ENCODE data around the gene NWD2. TPM values are rescaled to one million over a fixed set of nuclear protein-coding genes. Genes with fewer than 3 reads are reported as not detected.
"Not testable (repeated sequence)": the region's sequence is repeated elsewhere in the genome, so short reads cannot be mapped to it uniquely, and the experiment has no call there.

Gene NWD2
- total and polyA plus RNA-seq, 9 of the 15 experiments (the other 6 are each of a cell fraction or from before 2014, with no cell fraction given), result not detected

DNA sequence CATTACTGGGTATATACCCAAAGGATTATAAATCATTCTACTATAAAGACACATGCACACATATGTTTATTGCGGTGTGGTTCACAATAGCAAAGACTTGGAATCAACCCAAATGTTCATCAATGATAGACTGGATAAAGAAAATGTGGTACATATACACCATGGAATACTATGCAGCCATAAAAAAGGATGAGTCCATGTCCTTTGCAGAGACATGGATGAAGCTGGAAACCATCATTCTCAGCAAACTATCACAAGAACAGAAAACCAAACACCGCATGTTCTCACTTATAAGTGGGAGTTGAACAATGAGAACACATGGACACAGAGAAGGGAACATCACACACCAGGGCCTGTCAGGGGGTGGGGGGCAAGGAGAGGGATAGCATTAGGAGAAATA, 169.1 kb downstream of the NWD2 start:
- FAIRE-seq; H3K4me3 ChIP-seq; H3K36me3 ChIP-seq (ENCODE audit: control insufficient read depth, insufficient read depth, low read length); H3K27me3 ChIP-seq (ENCODE audit: control insufficient read depth in 2 of 2, insufficient read depth in 2 of 2, low read length in 2 of 2); DNase-seq (ENCODE audit: extremely low read depth in 1 of 4, low spot score in 3 of 4); H3K27ac ChIP-seq (ENCODE audit: extremely low read depth, low read depth, low read length); H2AFZ ChIP-seq (ENCODE audit: low read depth, low read length); H3K4me2 ChIP-seq (ENCODE audit: insufficient read depth, low read length); BruUV-seq (replicated peaks); in situ Hi-C loops (cut with MboI); intact Hi-C loops (cut with micrococcal nuclease); H3K9ac ChIP-seq (ENCODE audit: insufficient read depth in 1 of 2, low read depth in 2 of 2, low read length in 2 of 2); H3K9me3 ChIP-seq (replicated peaks; ENCODE audit: control insufficient read depth, insufficient read depth, low read depth, low read length); H4K20me1 ChIP-seq (replicated peaks; ENCODE audit: control insufficient read depth, insufficient read depth, low read length); H3K79me2 ChIP-seq (ENCODE audit: control insufficient read depth, insufficient read depth, low read length); H3K9me1 ChIP-seq (ENCODE audit: control insufficient read depth, insufficient read depth, low read length); CTCF ChIA-PET (ENCODE audit: low intra/inter-chr PET ratio); ATAC-seq; H3K4me1 ChIP-seq (replicated peaks in 1 of 2; ENCODE audit: control insufficient read depth in 2 of 2, insufficient read depth in 2 of 2, low read length in 2 of 2): not testable (repeated sequence)
- POLR2A ChIA-PET, result interaction anchor here (0.6 kb wide), 1 partner anchor 759 kb away, joined by 3 read pairs; no protein-coding TSS in a partner anchor
- TF ChIP-seq ZNF146 (CRISPR knock-in tag; IDR thresholded peaks at IDR 0.05; ENCODE audit: unreplicated experiment), result peak; percentile 51
- WGBS (ENCODE audit: insufficient coverage, low coverage, missing lambda C conversion rate), result 0% methylated on average over 2 of the region's 2 CpGs

- no peak overlapping the region for H2AFZ ChIP-seq (ENCODE audit: low read depth, low read length)
- intact Hi-C loops (cut with micrococcal nuclease) (no loop called here), in situ Hi-C loops (cut with MboI) (no loop called here)
- H3K36me3 ChIP-seq (ENCODE audit: control insufficient read depth, insufficient read depth, low read length), result no peaks in the 10 kb centered on the region
- no peak overlapping the region for H3K4me2 ChIP-seq (ENCODE audit: insufficient read depth, low read length)
- DNase-seq (ENCODE audit: extremely low read depth in 1 of 4, low spot score in 3 of 4) (no peak), ATAC-seq (no peak), FAIRE-seq (no peak)
- no peak overlapping the region for H3K27ac ChIP-seq (ENCODE audit: extremely low read depth, low read depth, low read length)
- H3K4me3 ChIP-seq, result no peak overlapping the region
- no peaks in the 10 kb centered on the region for H3K79me2 ChIP-seq (ENCODE audit: control insufficient read depth, insufficient read depth, low read length)
- H3K9me1 ChIP-seq (ENCODE audit: control insufficient read depth, insufficient read depth, low read length), result no peaks in the 10 kb centered on the region
- CTCF ChIA-PET (ENCODE audit: low intra/inter-chr PET ratio), result no interaction called here
- BruUV-seq (replicated peaks), result no TSS peak
- 2% methylated on average over 5 of the region's 5 CpGs for WGBS (ENCODE audit: insufficient coverage, low coverage, missing lambda C conversion rate)
- H3K9ac ChIP-seq (ENCODE audit: insufficient read depth in 1 of 2, low read depth in 2 of 2, low read length in 2 of 2), result no peak overlapping the region
- POLR2A ChIA-PET, result interaction anchor here (0.6 kb wide), 1 partner anchor 97 kb away, joined by 3 read pairs; no protein-coding TSS in a partner anchor
- H4K20me1 ChIP-seq (replicated peaks; ENCODE audit: control insufficient read depth, insufficient read depth, low read length), result no peaks in the 10 kb centered on the region
- no peaks in the 10 kb centered on the region for H3K4me1 ChIP-seq (replicated peaks in 1 of 2; ENCODE audit: control insufficient read depth in 2 of 2, insufficient read depth in 2 of 2, low read length in 2 of 2)
- H3K27me3 ChIP-seq (ENCODE audit: control insufficient read depth in 2 of 2, insufficient read depth in 2 of 2, low read length in 2 of 2), result no peaks in the 10 kb centered on the region
- H3K9me3 ChIP-seq (replicated peaks; ENCODE audit: control insufficient read depth, insufficient read depth, low read depth, low read length), result no peaks in the 10 kb centered on the region
- TF ChIP-seq RNF2 (IDR thresholded peaks at IDR 0.05) (no peak), ARNT (IDR thresholded peaks at IDR 0.05) (no peak), YBX1 (IDR thresholded peaks at IDR 0.05) (no peak), KDM2B (CRISPR knock-in tag; IDR thresholded peaks at IDR 0.05) (no peak), HEY1 (CRISPR knock-in tag; IDR thresholded peaks at IDR 0.05; ENCODE audit: borderline replicate concordance) (no peak), TAF15 (IDR thresholded peaks at IDR 0.05; ENCODE audit: low read depth, low read length) (no peak), MAFF (IDR thresholded peaks at IDR 0.05; ENCODE audit: low read length) (no peak), MTF1 (CRISPR knock-in tag; IDR thresholded peaks at IDR 0.05; ENCODE audit: borderline replicate concordance) (no peak), POLR2A (conservative IDR thresholded peaks at IDR 0.05) (no peak), ARID3B (CRISPR knock-in tag; IDR thresholded peaks at IDR 0.05; ENCODE audit: borderline replicate concordance) (no peak)
- TF ChIP-seq, protein P1, sequence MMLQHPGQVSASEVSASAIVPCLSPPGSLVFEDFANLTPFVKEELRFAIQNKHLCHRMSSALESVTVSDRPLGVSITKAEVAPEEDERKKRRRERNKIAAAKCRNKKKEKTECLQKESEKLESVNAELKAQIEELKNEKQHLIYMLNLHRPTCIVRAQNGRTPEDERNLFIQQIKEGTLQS (IDR thresholded peaks at IDR 0.05), result no peak
- TF ChIP-seq, protein P1 (CRISPR knock-in tag; conservative IDR thresholded peaks at IDR 0.05), result no peak
- TF ChIP-seq, protein P2, sequence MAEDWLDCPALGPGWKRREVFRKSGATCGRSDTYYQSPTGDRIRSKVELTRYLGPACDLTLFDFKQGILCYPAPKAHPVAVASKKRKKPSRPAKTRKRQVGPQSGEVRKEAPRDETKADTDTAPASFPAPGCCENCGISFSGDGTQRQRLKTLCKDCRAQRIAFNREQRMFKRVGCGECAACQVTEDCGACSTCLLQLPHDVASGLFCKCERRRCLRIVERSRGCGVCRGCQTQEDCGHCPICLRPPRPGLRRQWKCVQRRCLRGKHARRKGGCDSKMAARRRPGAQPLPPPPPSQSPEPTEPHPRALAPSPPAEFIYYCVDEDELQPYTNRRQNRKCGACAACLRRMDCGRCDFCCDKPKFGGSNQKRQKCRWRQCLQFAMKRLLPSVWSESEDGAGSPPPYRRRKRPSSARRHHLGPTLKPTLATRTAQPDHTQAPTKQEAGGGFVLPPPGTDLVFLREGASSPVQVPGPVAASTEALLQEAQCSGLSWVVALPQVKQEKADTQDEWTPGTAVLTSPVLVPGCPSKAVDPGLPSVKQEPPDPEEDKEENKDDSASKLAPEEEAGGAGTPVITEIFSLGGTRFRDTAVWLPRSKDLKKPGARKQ (CRISPR knock-in tag; IDR thresholded peaks at IDR 0.05), result no peak
Observed at GRCh38 chr4:37415845-37416369, 171.4 kb downstream of the NWD2 start.
